Measurements from ENCODE around the gene LIAS. TPM values are rescaled to one million over a fixed set of nuclear protein-coding genes. Genes with fewer than 3 reads are reported as not detected.

LIAS gene
- total and polyA plus RNA-seq, 10 of the 15 experiments (the other 5 are each of a cell fraction or from before 2014, with no cell fraction given) = 17.9 to 32.3 (median 26.4) TPM

GRCh38 chr4:39505581-39505980, 46.7 kb downstream of the LIAS start:
- Histone ChIP-seq H3K36me3 (ENCODE audit: control insufficient read depth in 2 of 2, insufficient read depth in 2 of 2, low read length in 1 of 2) (peaks cover 2 to 45% of the 10 kb centered on the region in 2 experiments), H2AFZ (ENCODE audit: control insufficient read depth, low read depth, low read length) (no peak overlapping the region), H3K4me3 (no peak overlapping the region), H3K4me1 (ENCODE audit: control insufficient read depth, insufficient read depth, low read length) (no peaks in the 10 kb centered on the region), H4K20me1 (ENCODE audit: control insufficient read depth, insufficient read depth) (no peaks in the 10 kb centered on the region), H3K9me3 (replicated peaks; ENCODE audit: control insufficient read depth, insufficient read depth, low read length) (no peaks in the 10 kb centered on the region), H3K27ac (ENCODE audit: control insufficient read depth, insufficient read depth) (no peak overlapping the region), H3K4me2 (ENCODE audit: control insufficient read depth, insufficient read depth) (no peak overlapping the region), H3K27me3 (replicated peaks in 1 of 2; ENCODE audit: control insufficient read depth in 2 of 2, insufficient read depth in 2 of 2, low read length in 1 of 2) (no peaks in the 10 kb centered on the region), H3K9ac (ENCODE audit: control insufficient read depth, insufficient read depth, low read length) (no peak overlapping the region), H3K79me2 (ENCODE audit: control insufficient read depth, insufficient read depth, low read length) (no peaks in the 10 kb centered on the region)
- FAIRE-seq (no peak), DNase-seq (ENCODE audit: low read depth, low spot score) (no peak), ATAC-seq (no peak)
- BruUV-seq (replicated peaks) = no TSS peak
- ChIA-PET POLR2A (no interaction called here), CTCF (interaction anchor here (0.9 kb wide), 2 partner anchors 9 to 15 kb away, joined by 4 read pairs; no protein-coding TSS in a partner anchor), RAD21 (ENCODE audit: unreplicated experiment) (interaction anchor here (0.7 kb wide), 1 partner anchor 126 kb away, joined by 3 read pairs; no protein-coding TSS in a partner anchor), SMC1A (ENCODE audit: uncharacterized antibody, unreplicated experiment) (interaction anchor here (0.7 kb wide), 1 partner anchor 468 kb away, joined by 3 read pairs; no protein-coding TSS in a partner anchor)
- TF ChIP-seq ZNF274 (IDR thresholded peaks at IDR 0.05; ENCODE audit: insufficient read depth, insufficient read length) (no peak), BCL3 (IDR thresholded peaks at IDR 0.05; ENCODE audit: borderline replicate concordance, insufficient read depth, low read depth, low read length, poor library complexity, severe bottlenecking) (peak; percentile 60)
- intact Hi-C loops (cut with micrococcal nuclease; ENCODE audit: unreplicated experiment) (no loop called here), in situ Hi-C loops (cut with MboI) (no loop called here)
- WGBS (ENCODE audit: insufficient coverage, insufficient replicate concordance, low lambda C conversion rate, missing lambda C conversion rate) = 100% methylated on average over 1 of the region's 1 CpG

GRCh38 chr4:39510348-39510929, 51.6 kb downstream of the LIAS start:
- H3K9me3 ChIP-seq (replicated peaks; ENCODE audit: control insufficient read depth, insufficient read depth, low read length) = no peaks in the 10 kb centered on the region
- SMC1A ChIA-PET (ENCODE audit: uncharacterized antibody, unreplicated experiment) = interaction anchor here (0.6 to 2.8 kb wide), 6 partner anchors 10 to 127 kb away, joined by 3 to 11 read pairs (median 4); partner anchors contain the start of gene UGDH
- no peak for DNase-seq (ENCODE audit: low read depth, low spot score)
- TSS peak; percentile 69 for BruUV-seq (replicated peaks)
- CTCF ChIA-PET = interaction anchor here (0.9 to 1.3 kb wide), 2 partner anchors 17 to 41 kb away, joined by 3 read pairs; partner anchors contain the start of gene UGDH
- H3K4me3 ChIP-seq = no peak overlapping the region
- RAD21 ChIA-PET (ENCODE audit: unreplicated experiment) = no interaction called here
- no peak for TF ChIP-seq BRCA1 (IDR thresholded peaks at IDR 0.05; ENCODE audit: low read depth, low read length)
- TF ChIP-seq IKZF1 (conservative IDR thresholded peaks at IDR 0.05) = no peak
- TF ChIP-seq DPF2 (IDR thresholded peaks at IDR 0.05) = no peak
- TF ChIP-seq CBFB (IDR thresholded peaks at IDR 0.05; ENCODE audit: low read depth) = no peak
- no peak for TF ChIP-seq NR2F1 (conservative IDR thresholded peaks at IDR 0.05)
- no peak for TF ChIP-seq RB1 (IDR thresholded peaks at IDR 0.05; ENCODE audit: borderline replicate concordance)
- no peak for TF ChIP-seq ATF3 (IDR thresholded peaks at IDR 0.05; ENCODE audit: borderline replicate concordance, extremely low read depth, low read depth, low read length)
- TF ChIP-seq SKIL (IDR thresholded peaks at IDR 0.05; ENCODE audit: low read depth, poor library complexity, severe bottlenecking) = no peak
- no peak for TF ChIP-seq KDM1A (IDR thresholded peaks at IDR 0.05; ENCODE audit: borderline replicate concordance)
- TF ChIP-seq ZZZ3 (IDR thresholded peaks at IDR 0.05; ENCODE audit: control insufficient read depth, insufficient read length, low read depth) = no peak
- TF ChIP-seq ETV6 (conservative IDR thresholded peaks at IDR 0.05 in 1 of 2, IDR thresholded peaks at IDR 0.05 in 1 of 2; ENCODE audit: borderline replicate concordance in 1 of 2, low read depth in 1 of 2) = no peak
- POLR2A ChIA-PET = interaction anchor here (0.5 to 1.3 kb wide), 3 partner anchors 17 to 214 kb away, joined by 3 to 7 read pairs (median 4); partner anchors contain the start of gene UGDH
- in situ Hi-C loops (cut with MboI) = no loop called here
- no peak overlapping the region for H2AFZ ChIP-seq (ENCODE audit: control insufficient read depth, low read depth, low read length)
- H4K20me1 ChIP-seq (ENCODE audit: control insufficient read depth, insufficient read depth) = no peaks in the 10 kb centered on the region
- no peak for ATAC-seq
- intact Hi-C loops (cut with micrococcal nuclease; ENCODE audit: unreplicated experiment) = no loop called here
- no peak overlapping the region for H3K27ac ChIP-seq (ENCODE audit: control insufficient read depth, insufficient read depth)
- H3K9ac ChIP-seq (ENCODE audit: control insufficient read depth, insufficient read depth, low read length) = no peak overlapping the region
- H3K27me3 ChIP-seq (replicated peaks in 1 of 2; ENCODE audit: control insufficient read depth in 2 of 2, insufficient read depth in 2 of 2, low read length in 1 of 2) = no peaks in the 10 kb centered on the region
- no peaks in the 10 kb centered on the region; the same call in 1 of the 2 replicates for H3K79me2 ChIP-seq (ENCODE audit: control insufficient read depth, insufficient read depth, low read length)
- WGBS (ENCODE audit: insufficient coverage, insufficient replicate concordance, low lambda C conversion rate, missing lambda C conversion rate) = 96% methylated on average over 5 of the region's 5 CpGs
- no peaks in the 10 kb centered on the region for H3K4me1 ChIP-seq (ENCODE audit: control insufficient read depth, insufficient read depth, low read length)
- no peak overlapping the region for H3K4me2 ChIP-seq (ENCODE audit: control insufficient read depth, insufficient read depth)
- peaks cover 2 to 44% of the 10 kb centered on the region in 2 experiments for H3K36me3 ChIP-seq (ENCODE audit: control insufficient read depth in 2 of 2, insufficient read depth in 2 of 2, low read length in 1 of 2)
- FAIRE-seq = no peak

All from GM12878 (cell line).